ENCODE data around the gene PTGES. TPM values are rescaled to one million over a fixed set of nuclear protein-coding genes. Genes with fewer than 3 reads are reported as not detected.
A peak's percentile ranks its signal among the peaks of the same experiment; 100 is the strongest.
"Not testable (repeated sequence)": the region's sequence is repeated elsewhere in the genome, so short reads cannot be mapped to it uniquely, and the experiment has no call there.

The PTGES gene
- total RNA-seq, 1 donor from 2014 or later, result 50.8 TPM

- DNase-seq (ENCODE audit: low spot score), result no peak
Measured at GRCh38 chr9:129770741-129771140, 17.9 kb upstream of the PTGES start.

- DNase-seq (ENCODE audit: low spot score), result no peak
Measured at GRCh38 chr9:129769669-129770068, 16.8 kb upstream of the PTGES start.

- DNase-seq (ENCODE audit: low spot score), result no peak
Measured at GRCh38 chr9:129768486-129768885, 15.6 kb upstream of the PTGES start.

GRCh38 chr9:129765764-129766317 lies 13.0 kb upstream of the PTGES start:
- DNase-seq (ENCODE audit: low spot score), result no peak

GRCh38 chr9:129762985-129763926 lies 10.4 kb upstream of the PTGES start:
- DNase-seq (ENCODE audit: low spot score), result peak; percentile 81

GRCh38 chr9:129762370-129762984 lies 9.6 kb upstream of the PTGES start:
- peak; percentile 81 for DNase-seq (ENCODE audit: low spot score)

- DNase-seq (ENCODE audit: low spot score), result peak; percentile 68
Measured at GRCh38 chr9:129761901-129762369, 9.1 kb upstream of the PTGES start.

GRCh38 chr9:129761293-129761900 lies 8.6 kb upstream of the PTGES start:
- peak; percentile 86 for DNase-seq (ENCODE audit: low spot score)

- DNase-seq (ENCODE audit: low spot score), result not testable (repeated sequence)
Measured at GRCh38 chr9:129760784-129761183, 7.9 kb upstream of the PTGES start.

GRCh38 chr9:129759804-129760502 lies 7.1 kb upstream of the PTGES start:
- DNase-seq (ENCODE audit: low spot score), result no peak

- no peak for DNase-seq (ENCODE audit: low spot score)
Measured at GRCh38 chr9:129759319-129759718, 6.5 kb upstream of the PTGES start.

- no peak for DNase-seq (ENCODE audit: low spot score)
Measured at GRCh38 chr9:129757045-129757444, 4.2 kb upstream of the PTGES start.

GRCh38 chr9:129756191-129756590 lies 3.3 kb upstream of the PTGES start:
- DNase-seq (ENCODE audit: low spot score), result no peak

GRCh38 chr9:129755151-129755550 lies 2.3 kb upstream of the PTGES start:
- no peak for DNase-seq (ENCODE audit: low spot score)

GRCh38 chr9:129751841-129752801 lies 721 bp downstream of the PTGES start:
- peak; percentile 62 for DNase-seq (ENCODE audit: low spot score)

GRCh38 chr9:129750013-129750638 lies 2.7 kb downstream of the PTGES start:
- peak; percentile 68 for DNase-seq (ENCODE audit: low spot score)

GRCh38 chr9:129749575-129749974 lies 3.3 kb downstream of the PTGES start:
- DNase-seq (ENCODE audit: low spot score), result no peak

GRCh38 chr9:129749052-129749451 lies 3.8 kb downstream of the PTGES start:
- DNase-seq (ENCODE audit: low spot score), result not testable (repeated sequence)

GRCh38 chr9:129748249-129748648 lies 4.6 kb downstream of the PTGES start:
- DNase-seq (ENCODE audit: low spot score), result no peak

Measured in umbilical cord (tissue), 2 donors.